ENCODE results near the gene ADSS1. TPM values are rescaled to one million over a fixed set of nuclear protein-coding genes. Genes with fewer than 3 reads are reported as not detected.

Gene ADSS1
- total RNA-seq, 1 donor from 2014 or later, result 5.5 TPM

DNA sequence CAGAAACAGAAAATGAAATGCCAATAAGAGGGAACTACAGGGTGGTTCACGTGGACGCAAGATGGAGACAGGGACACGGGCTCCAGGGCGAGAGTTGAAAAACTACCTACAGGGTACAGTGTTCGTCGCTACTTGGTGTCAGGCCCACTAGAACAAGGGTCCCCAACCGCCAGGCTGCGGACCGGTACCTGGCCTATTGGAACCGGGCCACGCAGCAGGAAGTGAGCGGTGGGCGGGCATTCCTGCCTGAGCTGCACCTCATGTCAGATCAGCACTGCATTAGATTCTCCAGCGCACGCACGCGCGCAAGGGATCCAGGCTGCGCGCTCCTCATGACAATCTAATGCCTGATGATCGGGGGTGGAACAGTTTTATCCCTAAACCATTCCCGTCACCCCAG lies 19.8 kb upstream of the ADSS1 start:
- DNase-seq, result no peak
- TF ChIP-seq CTCF (IDR thresholded peaks at IDR 0.05), result no peak
- Histone ChIP-seq H3K4me1 (peaks cover 4% of the 10 kb centered on the region), H3K27ac (no peak overlapping the region), H3K36me3 (peaks cover 36% of the 10 kb centered on the region), H3K27me3 (no peaks in the 10 kb centered on the region), H3K9me3 (no peaks in the 10 kb centered on the region), H3K4me3 (no peak overlapping the region)
- ATAC-seq, result no peak
- intact Hi-C loops (cut with DNase I), result no loop called here

- no peak overlapping the region for H3K4me3 ChIP-seq
- no peak for TF ChIP-seq CTCF (IDR thresholded peaks at IDR 0.05)
- no peaks in the 10 kb centered on the region for H3K4me1 ChIP-seq
- H3K9me3 ChIP-seq, result no peaks in the 10 kb centered on the region
- DNase-seq, result no peak
- intact Hi-C loops (cut with DNase I), result no loop called here
- no peak overlapping the region for H3K27ac ChIP-seq
- H3K36me3 ChIP-seq, result peaks cover 49% of the 10 kb centered on the region
- no peaks in the 10 kb centered on the region for H3K27me3 ChIP-seq
- ATAC-seq, result no peak
Observed at GRCh38 chr14:104705340-104706047, 18.5 kb upstream of the ADSS1 start.

- no peak overlapping the region for H3K4me3 ChIP-seq
- peaks cover 55% of the 10 kb centered on the region for H3K36me3 ChIP-seq
- H3K27ac ChIP-seq, result no peak overlapping the region
- no peak for TF ChIP-seq CTCF (IDR thresholded peaks at IDR 0.05)
- no peaks in the 10 kb centered on the region for H3K9me3 ChIP-seq
- no peak for DNase-seq
- H3K27me3 ChIP-seq, result no peaks in the 10 kb centered on the region
- no peaks in the 10 kb centered on the region for H3K4me1 ChIP-seq
- intact Hi-C loops (cut with DNase I), result no loop called here
- ATAC-seq, result no peak
Observed at GRCh38 chr14:104706733-104707607, 17.1 kb upstream of the ADSS1 start.

- Histone ChIP-seq H3K4me3 (no peak overlapping the region), H3K27me3 (no peaks in the 10 kb centered on the region), H3K27ac (no peak overlapping the region), H3K9me3 (no peaks in the 10 kb centered on the region), H3K36me3 (peaks cover 57% of the 10 kb centered on the region), H3K4me1 (no peaks in the 10 kb centered on the region)
- DNase-seq, result no peak
- intact Hi-C loops (cut with DNase I), result no loop called here
- TF ChIP-seq CTCF (IDR thresholded peaks at IDR 0.05), result no peak
- no peak for ATAC-seq
Observed at GRCh38 chr14:104707608-104708595, 16.1 kb upstream of the ADSS1 start.

DNA sequence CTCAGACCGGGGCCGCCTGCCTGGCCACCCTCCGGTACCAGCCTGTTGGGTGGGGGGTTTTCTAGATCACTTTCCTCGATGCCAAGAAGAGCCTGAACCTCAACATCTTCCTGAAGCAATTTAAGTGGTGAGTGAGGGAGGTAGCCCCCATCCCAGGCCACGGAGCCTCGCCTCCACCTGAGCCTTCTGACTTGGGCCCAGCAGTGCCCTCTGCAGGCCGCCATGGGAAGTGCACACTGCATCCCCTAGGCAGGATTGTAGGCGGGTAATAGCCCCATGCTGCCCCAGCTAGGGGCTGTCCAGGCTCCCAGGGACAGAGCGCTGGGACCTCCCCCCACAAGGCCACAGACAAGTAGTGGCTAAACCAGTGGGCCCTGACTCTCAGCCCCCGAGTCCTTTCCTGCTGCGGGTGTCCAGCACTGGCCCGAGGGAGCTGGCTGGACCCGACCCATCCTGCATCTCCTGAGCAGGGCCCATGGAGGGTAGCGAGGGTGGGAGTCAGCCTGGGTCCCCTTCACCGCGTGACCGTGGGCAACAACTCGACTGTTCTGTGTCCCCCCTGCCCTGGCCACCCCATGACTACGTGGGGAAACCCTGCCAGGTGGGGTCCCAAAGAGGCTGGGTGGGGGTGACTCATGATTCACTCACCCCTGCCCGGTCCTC lies 15.3 kb upstream of the ADSS1 start:
- peak; percentile 99 for TF ChIP-seq CTCF (IDR thresholded peaks at IDR 0.05)
- H3K36me3 ChIP-seq, result peaks cover 57% of the 10 kb centered on the region
- DNase-seq (peak; percentile 83), ATAC-seq (peak; percentile 83)
- H3K4me3 ChIP-seq, result no peak overlapping the region
- no peaks in the 10 kb centered on the region for H3K27me3 ChIP-seq
- intact Hi-C loops (cut with DNase I), result no loop called here
- H3K4me1 ChIP-seq, result no peaks in the 10 kb centered on the region
- no peaks in the 10 kb centered on the region for H3K9me3 ChIP-seq
- H3K27ac ChIP-seq, result no peak overlapping the region

Data from upper lobe of right lung (tissue), 1 donor.